Thymus (tissue), 11 donors: Measurements from ENCODE around the gene HAUS7. TPM values are rescaled to one million over a fixed set of nuclear protein-coding genes. Genes with fewer than 3 reads are reported as not detected.

Source experiments
- DNase-seq, 9 donors: peaks; one replicate each; pipeline ENCODE4 v3.0.0-alpha.2; 2013; ENCODE audit warnings: low spot score in 9 of 9, low read depth in 6 of 9, missing footprints in 1 of 9
- H3K27ac ChIP-seq, 2 donors: one replicate each; pipeline ENCODE4 v1.5.1; 2013; ENCODE audit warnings: control low read depth in 1 of 2, low read depth in 1 of 2, low read length in 1 of 2, mild to moderate bottlenecking in 1 of 2, moderate library complexity in 1 of 2
- H3K27me3 ChIP-seq, 2 donors: one replicate each; pipeline ENCODE4 v1.5.1; 2013; ENCODE audit warnings: low read length in 1 of 2; ENCODE audit not compliant: control insufficient read depth in 2 of 2, insufficient read depth in 1 of 2
- H3K36me3 ChIP-seq, 2 donors: one replicate each; pipeline ENCODE4 v1.5.1; 2013; ENCODE audit warnings: low read length in 1 of 2, mild to moderate bottlenecking in 1 of 2, moderate library complexity in 1 of 2; ENCODE audit not compliant: control insufficient read depth in 2 of 2, insufficient read depth in 2 of 2
- H3K4me1 ChIP-seq, 2 donors: one replicate each; pipeline ENCODE4 v1.5.1; 2013; ENCODE audit warnings: low read length in 2 of 2; ENCODE audit not compliant: control insufficient read depth in 2 of 2, insufficient read depth in 2 of 2
- H3K4me3 ChIP-seq, 2 donors: one replicate each; pipeline ENCODE4 v1.5.1; 2013; ENCODE audit warnings: low read length in 2 of 2, control low read depth in 1 of 2, mild to moderate bottlenecking in 1 of 2
- H3K9me3 ChIP-seq, 2 donors: one replicate each; pipeline ENCODE4 v1.5.1; 2013; ENCODE audit warnings: low read length in 1 of 2, mild to moderate bottlenecking in 1 of 2; ENCODE audit not compliant: control insufficient read depth in 2 of 2, insufficient read depth in 1 of 2
- WGBS: extraction: QIAGEN DNeasy Blood & Tissue Kit; methylation state at CpG from one replicate; pipeline ENCODE4 v1.1.7; 2013; 5-methylcytosine and 5-hydroxymethylcytosine counted together
- polyA plus RNA-seq: library from polyadenylated mRNA; stranded (reverse); fragments of 200-250 nt; gene quantifications from one replicate; pipeline ENCODE4 v1.2.3, GENCODE V29; 2013
- total RNA-seq: library from RNA; stranded (reverse); fragments of 120-200 nt; gene quantifications from one replicate; pipeline ENCODE4 v1.2.4, GENCODE V29; 2013
- donor health status: healthy.

HAUS7 gene
- total and polyA plus RNA-seq, 2 donors: 19.1 to 47.6 TPM

DNA sequence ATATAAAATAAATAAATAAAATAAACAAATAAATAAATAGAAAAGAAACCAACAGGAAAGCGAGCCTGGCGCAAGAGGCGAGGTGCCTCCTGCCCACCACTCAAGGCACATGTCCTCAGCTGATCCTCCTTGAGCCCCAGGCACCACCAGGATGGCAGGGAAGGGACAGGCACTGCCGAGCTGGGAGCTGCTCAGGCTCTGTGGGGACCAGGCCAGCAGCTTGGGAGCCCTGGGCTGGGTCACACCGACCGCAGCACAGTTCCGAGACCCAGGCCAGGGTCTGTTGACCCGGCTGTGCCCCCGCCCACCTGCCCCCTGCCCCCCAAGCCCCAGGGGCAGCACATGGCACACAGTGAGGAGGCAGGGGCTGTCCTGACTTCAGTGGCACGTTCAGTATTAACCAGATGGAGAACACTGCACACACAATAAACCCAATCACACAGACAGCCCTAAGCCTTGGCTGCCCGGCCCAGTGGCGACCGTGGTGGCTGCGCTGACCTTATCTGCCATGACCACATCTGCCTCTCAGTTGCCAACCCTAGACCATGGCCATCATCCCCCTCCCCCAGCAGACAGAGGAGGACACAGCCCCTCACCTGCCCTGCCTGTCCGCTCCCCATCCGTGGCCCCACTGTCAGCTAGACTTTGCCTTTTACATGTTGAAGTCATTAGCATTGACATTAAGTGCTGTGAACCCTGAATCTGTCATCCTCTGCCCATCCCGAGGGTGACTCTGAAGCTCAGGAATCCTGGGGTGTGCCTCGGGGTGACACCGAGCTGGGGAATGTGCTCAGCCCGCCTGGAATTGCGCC is 21.6 kb downstream of the HAUS7 start:
- Histone ChIP-seq H3K27me3 (no peaks in the 10 kb centered on the region), H3K9me3 (peaks cover 0 to 4% of the 10 kb centered on the region in 2 donors), H3K4me3 (no peak overlapping the region), H3K36me3 (peaks cover 0 to 9% of the 10 kb centered on the region in 2 donors), H3K4me1 (no peaks in the 10 kb centered on the region), H3K27ac (no peak overlapping the region)
- 98% methylated on average over 21 of the region's 21 CpGs for WGBS
- no peak for DNase-seq

DNA sequence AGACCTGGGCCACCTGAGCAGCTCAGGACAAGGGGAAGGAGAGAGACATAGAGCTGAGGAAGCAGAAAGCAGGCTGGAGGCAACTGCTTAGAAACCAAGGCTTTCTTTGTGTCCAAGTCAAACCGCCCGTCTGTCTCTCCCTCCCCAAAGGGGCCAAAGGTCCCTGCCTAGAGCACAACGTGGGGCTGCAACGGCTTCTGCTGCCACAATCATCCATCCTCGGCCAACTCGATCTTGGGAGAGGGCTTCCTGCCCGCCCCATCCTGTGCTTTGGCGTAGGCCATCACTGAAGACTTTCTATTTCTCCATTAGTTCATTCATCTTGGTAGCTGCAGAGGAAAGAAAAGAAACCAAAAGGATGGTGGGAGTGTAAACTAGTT is 22.8 kb downstream of the HAUS7 start:
- 94% methylated on average over 8 of the region's 8 CpGs for WGBS
- no peak for DNase-seq
- no peaks in the 10 kb centered on the region for H3K27me3 ChIP-seq
- H3K27ac ChIP-seq: no peak overlapping the region
- H3K9me3 ChIP-seq: peaks cover 0 to 4% of the 10 kb centered on the region in 2 donors
- H3K36me3 ChIP-seq: peaks cover 0 to 9% of the 10 kb centered on the region in 2 donors
- no peak overlapping the region for H3K4me3 ChIP-seq
- H3K4me1 ChIP-seq: no peaks in the 10 kb centered on the region

DNA sequence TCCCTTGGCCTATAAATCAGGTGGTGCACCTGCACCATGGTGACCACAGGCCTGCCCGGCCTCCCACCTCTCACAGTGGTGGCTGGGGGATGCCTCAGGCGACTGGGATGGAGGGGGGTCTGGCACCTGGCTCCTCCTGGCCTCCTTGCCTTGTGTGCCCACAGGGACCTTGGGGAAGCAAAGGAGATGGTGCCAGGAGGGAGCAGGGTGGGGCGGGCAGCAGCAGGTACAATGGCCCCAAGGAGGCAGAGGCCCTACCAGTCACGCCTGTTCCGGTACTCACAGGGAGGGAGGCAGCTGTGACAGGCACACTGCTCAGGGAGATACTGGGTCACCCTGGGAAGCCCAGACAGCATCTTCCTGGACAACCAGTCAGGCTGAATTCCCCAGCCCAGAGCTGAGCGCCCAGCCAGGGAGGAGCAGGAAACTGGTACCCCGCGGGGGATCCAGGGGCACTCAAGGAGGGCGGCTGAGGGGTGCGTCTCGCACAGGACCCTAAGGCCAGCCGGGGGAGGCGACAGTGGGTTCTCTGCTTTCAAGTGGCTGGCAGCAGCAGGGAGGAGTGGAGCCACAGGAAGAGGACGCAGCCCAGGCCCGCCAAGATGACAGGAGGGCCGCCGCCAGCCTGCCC is 23.3 kb downstream of the HAUS7 start:
- Histone ChIP-seq H3K27me3 (no peaks in the 10 kb centered on the region), H3K36me3 (peaks cover 0 to 9% of the 10 kb centered on the region in 2 donors), H3K4me3 (no peak overlapping the region), H3K9me3 (peaks cover 0 to 4% of the 10 kb centered on the region in 2 donors), H3K27ac (no peak overlapping the region), H3K4me1 (no peaks in the 10 kb centered on the region)
- no peak for DNase-seq
- WGBS: 96% methylated on average over 17 of the region's 17 CpGs

- no peaks in the 10 kb centered on the region for H3K27me3 ChIP-seq
- WGBS: 90% methylated on average over 10 of the region's 10 CpGs
- no peak overlapping the region for H3K4me3 ChIP-seq
- H3K4me1 ChIP-seq: no peaks in the 10 kb centered on the region
- H3K9me3 ChIP-seq: peaks cover 0 to 4% of the 10 kb centered on the region in 2 donors
- H3K36me3 ChIP-seq: peaks cover 0 to 9% of the 10 kb centered on the region in 2 donors
- no peak for DNase-seq
- no peak overlapping the region for H3K27ac ChIP-seq
Measured at GRCh38 chrX:153446636-153446936, 23.8 kb downstream of the HAUS7 start.

- no peak for DNase-seq
- Histone ChIP-seq H3K4me3 (no peak within 1 kb of the TSS), H3K9me3 (peaks cover 0 to 4% of the 10 kb centered on the region in 2 donors), H3K27ac (no peak within 1 kb of the TSS), H3K4me1 (no peaks in the 10 kb centered on the region), H3K36me3 (peaks cover 0 to 9% of the 10 kb centered on the region in 2 donors), H3K27me3 (no peaks in the 10 kb centered on the region)
- WGBS: 93% methylated on average over 30 of the region's 30 CpGs
Measured at GRCh38 chrX:153445856-153446635, 24.3 kb downstream of the HAUS7 start, which contains the start of gene TREX2. Gene TREX2 (minus strand): TSS chrX:153446056. CDS start chrX:153445430, 626 bp downstream.

DNA sequence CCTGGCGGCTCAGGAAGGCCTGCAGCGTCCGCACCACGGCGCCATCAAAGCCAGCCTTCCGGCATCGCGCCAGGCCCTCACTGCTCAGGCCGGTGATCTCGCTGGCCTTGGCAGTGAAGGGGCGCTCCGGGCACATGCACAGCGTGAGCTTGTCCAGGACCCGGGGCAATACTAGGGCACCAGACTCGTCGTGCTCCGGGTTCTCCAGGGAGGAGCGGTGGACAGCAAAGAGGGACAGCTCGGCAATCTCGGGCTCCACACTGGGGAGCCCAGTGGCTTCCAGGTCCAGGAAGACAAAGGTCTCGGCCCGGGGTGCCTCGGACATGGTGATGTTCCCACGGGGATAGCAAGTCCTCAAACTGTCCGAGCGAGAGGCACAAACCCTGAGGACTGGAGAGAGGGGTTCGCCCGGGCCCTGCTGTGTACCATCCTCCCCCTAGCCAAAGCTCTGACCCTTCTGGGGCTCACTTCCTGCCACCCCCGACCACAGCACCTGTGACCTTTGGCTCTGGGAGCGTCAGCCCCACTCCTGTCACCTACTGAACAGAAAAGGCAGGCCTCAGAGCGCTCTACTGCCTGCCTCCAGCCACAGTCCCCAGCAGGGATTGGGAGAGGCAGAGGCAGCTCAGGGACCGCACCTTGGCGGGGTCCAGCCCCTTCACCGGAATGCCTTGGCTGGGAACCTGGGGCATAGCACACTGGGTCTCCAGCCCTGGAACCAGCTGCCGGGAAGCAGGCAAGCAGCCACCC is 25.1 kb downstream of the HAUS7 start:
- Histone ChIP-seq H3K4me1 (no peaks in the 10 kb centered on the region), H3K27me3 (no peaks in the 10 kb centered on the region), H3K9me3 (peaks cover 0 to 4% of the 10 kb centered on the region in 2 donors), H3K36me3 (peaks cover 0 to 9% of the 10 kb centered on the region in 2 donors), H3K27ac (no peak overlapping the region), H3K4me3 (no peak overlapping the region)
- WGBS: 97% methylated on average over 35 of the region's 35 CpGs
- DNase-seq: no peak

- DNase-seq: no peak
- H3K9me3 ChIP-seq: peaks cover 0 to 4% of the 10 kb centered on the region in 2 donors
- 97% methylated on average over 37 of the region's 37 CpGs for WGBS
- H3K4me1 ChIP-seq: no peaks in the 10 kb centered on the region
- H3K27ac ChIP-seq: no peak overlapping the region
- H3K36me3 ChIP-seq: peaks cover 0 to 5% of the 10 kb centered on the region in 2 donors
- no peak overlapping the region for H3K4me3 ChIP-seq
- no peaks in the 10 kb centered on the region for H3K27me3 ChIP-seq
Measured at GRCh38 chrX:153444333-153445011, 25.9 kb downstream of the HAUS7 start.

DNA sequence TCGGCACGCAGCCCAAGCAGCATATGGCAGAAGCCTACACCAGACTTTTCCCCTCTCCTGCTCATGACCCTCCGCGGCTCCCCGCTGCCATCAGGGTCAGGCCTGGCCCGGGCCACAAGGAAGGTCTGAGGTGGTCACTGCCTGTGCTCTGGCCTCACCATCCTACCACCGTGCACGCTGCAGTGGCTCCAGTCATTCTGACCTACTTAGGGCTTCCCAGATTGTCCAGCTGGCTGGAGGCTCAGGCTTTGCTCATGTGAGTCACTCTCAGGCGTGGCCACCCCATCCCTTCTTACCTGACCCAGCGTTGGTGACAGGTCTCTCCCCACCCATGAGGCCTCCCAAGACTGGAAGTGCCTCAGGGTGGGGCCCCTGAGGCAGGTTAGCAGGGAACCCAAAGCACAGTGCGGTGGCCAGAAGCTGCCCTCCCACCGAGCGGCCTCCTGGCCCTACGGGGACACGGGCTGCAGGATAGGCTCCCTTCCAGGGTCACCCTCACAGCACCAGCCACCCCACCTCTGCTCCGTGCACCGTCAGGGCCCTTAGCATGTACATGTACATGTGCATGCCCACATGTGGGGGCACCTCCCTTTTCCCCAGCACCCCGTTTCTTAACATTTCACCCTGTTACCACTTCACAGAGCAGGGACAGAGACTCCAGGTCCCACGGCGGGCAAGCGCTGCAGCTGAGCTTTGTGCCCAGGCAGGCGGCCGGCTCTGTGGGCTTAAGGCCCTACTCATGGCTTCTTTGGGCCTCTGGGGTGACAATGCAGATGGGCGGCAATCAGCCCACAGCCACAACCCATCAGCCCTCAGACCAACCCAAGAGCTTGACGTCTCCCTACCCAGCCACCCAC is 26.7 kb downstream of the HAUS7 start:
- no peaks in the 10 kb centered on the region for H3K27me3 ChIP-seq
- 94% methylated on average over 25 of the region's 25 CpGs for WGBS
- no peak for DNase-seq
- H3K9me3 ChIP-seq: peaks cover 0 to 4% of the 10 kb centered on the region in 2 donors
- H3K4me3 ChIP-seq: no peak overlapping the region
- H3K4me1 ChIP-seq: no peaks in the 10 kb centered on the region
- H3K27ac ChIP-seq: no peak overlapping the region
- peaks cover 0 to 3% of the 10 kb centered on the region in 2 donors for H3K36me3 ChIP-seq
